HG03575 (cell line): ENCODE measurements around the gene MAGEL2.
"Not testable (repeated sequence)": the region's sequence is repeated elsewhere in the genome, so short reads cannot be mapped to it uniquely, and the experiment has no call there.

ENCODE experiments used
- ATAC-seq: cut with Tn5 transposase; IDR thresholded peaks from one replicate; pipeline ENCODE4 v1.9.1; 2021; ENCODE audit not compliant: unreplicated experiment, insufficient number of reproducible peaks, low FRiP score; ENCODE audit errors: extremely low read depth

MAGEL2 gene

GRCh38 chr15:23628612-23629233 is 18.9 kb downstream of the MAGEL2 start:
- ATAC-seq = no peak

- no peak for ATAC-seq
These were observed 31.1 kb downstream of the MAGEL2 start for GRCh38 chr15:23616536-23616935.

- ATAC-seq = no peak
These were observed 41.4 kb downstream of the MAGEL2 start for GRCh38 chr15:23606226-23606625.

- no peak for ATAC-seq
These were observed 45.5 kb downstream of the MAGEL2 start for GRCh38 chr15:23602124-23602523.

GRCh38 chr15:23599053-23599452 is 48.6 kb downstream of the MAGEL2 start:
- ATAC-seq = no peak

GRCh38 chr15:23597278-23597677 is 50.4 kb downstream of the MAGEL2 start:
- ATAC-seq = not testable (repeated sequence)

GRCh38 chr15:23596736-23597135 is 50.9 kb downstream of the MAGEL2 start:
- no peak for ATAC-seq

- ATAC-seq = no peak
These were observed 52.3 kb downstream of the MAGEL2 start for GRCh38 chr15:23595368-23595767.

GRCh38 chr15:23594252-23594770 is 53.4 kb downstream of the MAGEL2 start:
- ATAC-seq = no peak
